ENCODE data around the gene ALG9.

DNA sequence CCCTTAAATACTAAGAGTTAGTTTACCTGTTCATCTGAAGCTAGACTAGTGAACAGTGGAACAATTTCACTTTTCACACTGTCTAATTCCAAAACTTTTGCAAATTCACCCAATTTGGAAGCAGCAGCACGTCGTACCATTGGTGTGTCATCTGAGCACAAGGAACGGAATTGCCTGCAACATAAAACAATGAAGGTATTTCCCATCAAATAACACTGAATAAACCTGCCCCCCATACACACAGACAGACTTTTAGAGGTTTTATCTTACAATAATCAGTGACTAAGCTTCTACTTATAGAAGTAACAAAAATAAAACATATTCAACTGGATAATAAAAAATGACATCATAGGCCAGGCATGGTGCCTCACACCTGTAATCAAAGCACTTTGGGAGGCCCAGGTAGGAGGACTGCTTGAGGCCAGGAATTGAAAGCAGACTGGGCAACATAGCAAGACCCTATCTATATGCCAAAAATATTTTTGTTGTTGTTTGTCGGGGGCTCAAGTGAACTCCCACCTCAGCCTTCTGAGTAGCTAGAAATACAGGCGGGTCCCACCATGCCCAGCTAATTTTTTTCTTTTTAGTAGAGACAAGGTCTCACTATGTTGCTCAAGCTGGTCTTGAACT, 111.5 kb downstream of the ALG9 start:
- TF ChIP-seq, protein P1, sequence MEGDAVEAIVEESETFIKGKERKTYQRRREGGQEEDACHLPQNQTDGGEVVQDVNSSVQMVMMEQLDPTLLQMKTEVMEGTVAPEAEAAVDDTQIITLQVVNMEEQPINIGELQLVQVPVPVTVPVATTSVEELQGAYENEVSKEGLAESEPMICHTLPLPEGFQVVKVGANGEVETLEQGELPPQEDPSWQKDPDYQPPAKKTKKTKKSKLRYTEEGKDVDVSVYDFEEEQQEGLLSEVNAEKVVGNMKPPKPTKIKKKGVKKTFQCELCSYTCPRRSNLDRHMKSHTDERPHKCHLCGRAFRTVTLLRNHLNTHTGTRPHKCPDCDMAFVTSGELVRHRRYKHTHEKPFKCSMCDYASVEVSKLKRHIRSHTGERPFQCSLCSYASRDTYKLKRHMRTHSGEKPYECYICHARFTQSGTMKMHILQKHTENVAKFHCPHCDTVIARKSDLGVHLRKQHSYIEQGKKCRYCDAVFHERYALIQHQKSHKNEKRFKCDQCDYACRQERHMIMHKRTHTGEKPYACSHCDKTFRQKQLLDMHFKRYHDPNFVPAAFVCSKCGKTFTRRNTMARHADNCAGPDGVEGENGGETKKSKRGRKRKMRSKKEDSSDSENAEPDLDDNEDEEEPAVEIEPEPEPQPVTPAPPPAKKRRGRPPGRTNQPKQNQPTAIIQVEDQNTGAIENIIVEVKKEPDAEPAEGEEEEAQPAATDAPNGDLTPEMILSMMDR (IDR thresholded peaks at IDR 0.05 in 4 of 5, conservative IDR thresholded peaks at IDR 0.05 in 1 of 5): no peak
- no peak for TF ChIP-seq POLR2A (IDR thresholded peaks at IDR 0.05)
